GM13976 (cell line): ENCODE measurements around the gene WNT2B.

Experiments
- DNase-seq: peaks from one replicate; pipeline ENCODE4 v3.0.0; 2012; ENCODE audit warnings: low spot score
- in situ Hi-C: fragments of 300-500 bp; cut with MboI; formaldehyde crosslinking; loops from one replicate; pipeline ENCODE4 v1.12.0; 2022; ENCODE audit warnings: low sequenced_read_pairs, mixed read lengths, inconsistent platforms; ENCODE audit not compliant: unreplicated experiment
- TF ChIP-seq, protein P1 (sequence below): IDR thresholded peaks from 2 replicates; pipeline ENCODE4 v1.5.1; 2012; ENCODE audit warnings: borderline replicate concordance, mild to moderate bottlenecking; ENCODE audit not compliant: insufficient read depth; ENCODE audit errors: extremely low read depth, missing control alignments, control extremely low read depth

WNT2B gene

DNA sequence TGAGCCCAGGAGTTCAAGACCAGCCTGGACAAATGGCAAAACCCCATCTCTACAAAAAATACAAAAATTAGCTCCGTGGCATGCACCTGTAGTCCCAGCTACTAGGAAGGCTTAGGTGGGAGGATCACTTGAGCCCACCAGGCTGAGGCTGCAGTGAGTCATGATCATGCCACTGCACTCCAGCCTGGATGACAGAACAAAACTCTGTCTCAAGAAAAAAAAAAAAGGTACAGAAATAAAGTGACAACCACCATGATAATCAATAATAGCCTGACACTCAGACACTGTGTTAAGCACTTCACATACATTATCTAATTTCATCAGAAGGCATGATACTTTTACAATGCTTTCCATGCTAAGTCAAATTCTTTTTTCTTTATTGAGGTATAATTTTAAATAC lies 57.0 kb downstream of the WNT2B start:
- no peak for DNase-seq
- TF ChIP-seq, protein P1, sequence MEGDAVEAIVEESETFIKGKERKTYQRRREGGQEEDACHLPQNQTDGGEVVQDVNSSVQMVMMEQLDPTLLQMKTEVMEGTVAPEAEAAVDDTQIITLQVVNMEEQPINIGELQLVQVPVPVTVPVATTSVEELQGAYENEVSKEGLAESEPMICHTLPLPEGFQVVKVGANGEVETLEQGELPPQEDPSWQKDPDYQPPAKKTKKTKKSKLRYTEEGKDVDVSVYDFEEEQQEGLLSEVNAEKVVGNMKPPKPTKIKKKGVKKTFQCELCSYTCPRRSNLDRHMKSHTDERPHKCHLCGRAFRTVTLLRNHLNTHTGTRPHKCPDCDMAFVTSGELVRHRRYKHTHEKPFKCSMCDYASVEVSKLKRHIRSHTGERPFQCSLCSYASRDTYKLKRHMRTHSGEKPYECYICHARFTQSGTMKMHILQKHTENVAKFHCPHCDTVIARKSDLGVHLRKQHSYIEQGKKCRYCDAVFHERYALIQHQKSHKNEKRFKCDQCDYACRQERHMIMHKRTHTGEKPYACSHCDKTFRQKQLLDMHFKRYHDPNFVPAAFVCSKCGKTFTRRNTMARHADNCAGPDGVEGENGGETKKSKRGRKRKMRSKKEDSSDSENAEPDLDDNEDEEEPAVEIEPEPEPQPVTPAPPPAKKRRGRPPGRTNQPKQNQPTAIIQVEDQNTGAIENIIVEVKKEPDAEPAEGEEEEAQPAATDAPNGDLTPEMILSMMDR: no peak
- in situ Hi-C loops: no loop called here

DNA sequence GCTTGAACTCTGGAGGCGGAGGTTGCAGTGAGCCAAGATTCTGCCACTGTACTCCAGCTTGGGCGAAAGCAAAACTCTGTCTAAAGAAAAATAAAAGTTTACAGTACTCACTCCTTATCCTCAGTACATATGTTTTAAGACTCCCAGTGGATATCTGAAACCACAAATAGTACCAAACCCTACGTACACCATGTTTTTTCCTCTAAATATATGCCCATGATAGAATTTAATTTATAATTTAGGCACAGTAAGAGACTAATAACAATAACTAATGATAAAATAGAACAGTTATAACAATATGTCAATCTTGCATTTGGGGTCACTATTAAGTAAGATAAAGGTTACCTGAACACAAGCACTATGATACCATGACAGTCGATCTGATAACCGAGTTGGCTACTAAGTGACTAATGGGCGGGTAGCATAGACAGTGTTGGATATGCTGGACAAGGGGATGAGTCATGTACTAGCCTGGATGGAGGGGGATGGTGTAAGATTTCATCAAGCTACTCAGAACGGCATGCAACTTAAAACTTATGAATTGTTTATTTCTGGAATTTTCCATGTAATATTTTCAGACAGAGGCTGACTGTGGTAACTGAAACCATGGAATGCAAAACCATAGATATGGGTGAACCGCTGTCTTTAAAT lies 66.5 kb downstream of the WNT2B start:
- in situ Hi-C loops: no loop called here
- no peak for DNase-seq

DNA sequence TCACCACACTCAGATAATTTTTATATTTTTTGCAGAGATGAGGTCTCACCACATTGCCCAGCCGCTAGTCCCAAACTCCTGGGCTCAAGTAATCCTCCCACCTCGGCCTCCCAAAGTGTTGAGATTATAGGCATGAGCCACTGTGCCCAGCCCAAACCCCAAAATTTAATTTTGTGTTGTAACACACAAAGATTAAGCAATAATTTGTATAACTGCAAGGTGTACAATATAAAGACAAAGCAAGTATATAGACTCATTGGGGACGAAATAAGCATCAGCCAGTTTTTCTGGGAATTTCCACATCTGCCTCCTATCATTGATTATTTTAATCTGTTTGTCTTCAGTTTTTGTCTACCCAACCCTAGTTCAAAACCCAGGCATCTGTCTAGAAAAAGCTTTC lies 67.5 kb downstream of the WNT2B start:
- TF ChIP-seq, protein P1: no peak
- no peak for DNase-seq
- in situ Hi-C loops: no loop called here

More for the DNA sequence above, 66.5 kb downstream of the WNT2B start:
- TF ChIP-seq, protein P1: no peak
